Measurements from ENCODE around the gene ZNF518A. TPM values are rescaled to one million over a fixed set of nuclear protein-coding genes. Genes with fewer than 3 reads are reported as not detected.
A peak's percentile ranks its signal among the peaks of the same experiment; 100 is the strongest.
"Not testable (repeated sequence)": the region's sequence is repeated elsewhere in the genome, so short reads cannot be mapped to it uniquely, and the experiment has no call there.

ZNF518A gene
- total RNA-seq, 1 donor from 2014 or later = 28.7 TPM

GRCh38 chr10:96176985-96177384 is 46.9 kb downstream of the ZNF518A start:
- no peaks in the 10 kb centered on the region for H3K27me3 Mint-ChIP-seq
- intact Hi-C loops (cut with micrococcal nuclease) = no loop called here
- ChIA-PET POLR2A (no interaction called here), CTCF (interaction anchor here (0.7 kb wide), 1 partner anchor 19 kb away, joined by 3 read pairs; no protein-coding TSS in a partner anchor)
- no peak overlapping the region for H3K27ac Mint-ChIP-seq
- ATAC-seq (ENCODE audit: low read depth) = no peak
- DNase-seq = no peak
- no peaks in the 10 kb centered on the region for H3K4me1 Mint-ChIP-seq
- no peak overlapping the region for H3K4me3 Mint-ChIP-seq
- H3K36me3 Mint-ChIP-seq (ENCODE audit: low read depth) = peaks cover 2% of the 10 kb centered on the region
- H3K9me3 Mint-ChIP-seq = peaks cover 41% of the 10 kb centered on the region
- no peak for TF ChIP-seq CTCF (IDR thresholded peaks at IDR 0.05)

GRCh38 chr10:96188421-96188820 is 58.3 kb downstream of the ZNF518A start:
- H3K27me3 Mint-ChIP-seq = no peaks in the 10 kb centered on the region
- no peak for TF ChIP-seq CTCF (IDR thresholded peaks at IDR 0.05)
- peaks cover 37% of the 10 kb centered on the region for H3K9me3 Mint-ChIP-seq
- CTCF ChIA-PET = no interaction called here
- peaks cover 44% of the 10 kb centered on the region for H3K36me3 Mint-ChIP-seq (ENCODE audit: low read depth)
- no peak overlapping the region for H3K4me3 Mint-ChIP-seq
- POLR2A ChIA-PET = no interaction called here
- ATAC-seq (ENCODE audit: low read depth) (no peak), DNase-seq (no peak)
- no peaks in the 10 kb centered on the region for H3K4me1 Mint-ChIP-seq
- intact Hi-C loops (cut with micrococcal nuclease) = no loop called here
- no peak overlapping the region for H3K27ac Mint-ChIP-seq

GRCh38 chr10:96188916-96189315 is 58.8 kb downstream of the ZNF518A start:
- H3K4me1 Mint-ChIP-seq = no peaks in the 10 kb centered on the region
- no peak for TF ChIP-seq CTCF (IDR thresholded peaks at IDR 0.05)
- POLR2A ChIA-PET = no interaction called here
- peaks cover 33% of the 10 kb centered on the region for H3K9me3 Mint-ChIP-seq
- DNase-seq (no peak), ATAC-seq (ENCODE audit: low read depth) (no peak)
- H3K27ac Mint-ChIP-seq = no peak overlapping the region
- CTCF ChIA-PET = no interaction called here
- no peaks in the 10 kb centered on the region for H3K27me3 Mint-ChIP-seq
- H3K36me3 Mint-ChIP-seq (ENCODE audit: low read depth) = peaks cover 49% of the 10 kb centered on the region
- H3K4me3 Mint-ChIP-seq = no peak overlapping the region
- intact Hi-C loops (cut with micrococcal nuclease) = no loop called here

GRCh38 chr10:96189505-96189904 is 59.4 kb downstream of the ZNF518A start:
- Mint-ChIP-seq H3K27ac (peak overlapping the region; percentile 19), H3K36me3 (ENCODE audit: low read depth) (peaks cover 55% of the 10 kb centered on the region), H3K9me3 (peaks cover 29% of the 10 kb centered on the region)
- DNase-seq; H3K27me3 Mint-ChIP-seq; POLR2A ChIA-PET; CTCF ChIA-PET; ATAC-seq (ENCODE audit: low read depth); H3K4me1 Mint-ChIP-seq; intact Hi-C loops (cut with micrococcal nuclease); H3K4me3 Mint-ChIP-seq: not testable (repeated sequence)

GRCh38 chr10:96201525-96201924 is 71.4 kb downstream of the ZNF518A start:
- intact Hi-C loops (cut with micrococcal nuclease) = loop anchor here (5.0 kb wide), 1 partner anchor 184 kb away; no protein-coding TSS in a partner anchor
- ATAC-seq (ENCODE audit: low read depth) (no peak), DNase-seq (no peak)
- Mint-ChIP-seq H3K4me1 (no peaks in the 10 kb centered on the region), H3K9me3 (no peaks in the 10 kb centered on the region), H3K4me3 (no peak overlapping the region), H3K27ac (no peak overlapping the region), H3K27me3 (no peaks in the 10 kb centered on the region), H3K36me3 (ENCODE audit: low read depth) (peaks cover 89% of the 10 kb centered on the region)
- CTCF ChIA-PET = no interaction called here
- TF ChIP-seq CTCF (IDR thresholded peaks at IDR 0.05) = no peak
- POLR2A ChIA-PET = no interaction called here

GRCh38 chr10:96205580-96205979 is 75.5 kb downstream of the ZNF518A start:
- ATAC-seq (ENCODE audit: low read depth) (no peak), DNase-seq (no peak)
- intact Hi-C loops (cut with micrococcal nuclease) = no loop called here
- H3K9me3 Mint-ChIP-seq = no peaks in the 10 kb centered on the region
- ChIA-PET CTCF (no interaction called here), POLR2A (no interaction called here)
- no peak overlapping the region for H3K27ac Mint-ChIP-seq
- H3K36me3 Mint-ChIP-seq (ENCODE audit: low read depth) = peaks cover 92% of the 10 kb centered on the region
- peaks cover 7% of the 10 kb centered on the region for H3K4me1 Mint-ChIP-seq
- H3K4me3 Mint-ChIP-seq = no peak overlapping the region
- TF ChIP-seq CTCF (IDR thresholded peaks at IDR 0.05) = no peak
- no peaks in the 10 kb centered on the region for H3K27me3 Mint-ChIP-seq

Measured in activated B cell treated with CpG ODN at 0.5 μM for 24 hours (primary cell).